Cardiac muscle cell (in vitro differentiated cells and primary cell): ENCODE measurements around the gene ARHGAP10. TPM values are rescaled to one million over a fixed set of nuclear protein-coding genes. Genes with fewer than 3 reads are reported as not detected.

Experiments used
- DNase-seq, 2 donors: peaks; one replicate each; pipeline versions ENCODE4 v3.0.0 to v3.0.0-alpha.2; 2010 to 2017; ENCODE audit warnings: low read depth in 1 of 2, low spot score in 1 of 2
- H3K27ac ChIP-seq: fragments of 200-600 bp; sonication (generic); 2 replicates; pipeline ENCODE4 v1.5.1; 2016
- H3K27me3 ChIP-seq: fragments of 200-600 bp; sonication (generic); 2 replicates; pipeline ENCODE4 v1.6.0; 2016; ENCODE audit warnings: control low read depth
- H3K36me3 ChIP-seq: fragments of 200-600 bp; sonication (generic); 2 replicates; pipeline ENCODE4 v1.5.1; 2016; ENCODE audit warnings: control low read depth
- H3K4me1 ChIP-seq: fragments of 200-600 bp; sonication (generic); 2 replicates; pipeline ENCODE4 v1.8.1; 2017; ENCODE audit warnings: low read depth, mild to moderate bottlenecking, mixed run types
- H3K4me3 ChIP-seq: fragments of 200-600 bp; sonication (generic); 2 replicates; pipeline ENCODE4 v1.5.1; 2016; ENCODE audit warnings: mild to moderate bottlenecking
- H3K9me3 ChIP-seq: fragments of 200-600 bp; sonication (generic); 2 replicates; pipeline ENCODE4 v1.5.1; 2017; ENCODE audit warnings: low read depth, mild to moderate bottlenecking, control low read depth
- polyA plus RNA-seq: library from polyadenylated mRNA; unstranded; fragments of >200 nt; fragmentation: Nextera tagmentation; extraction: Ambion mirVana; gene quantifications from 2 replicates; pipeline ENCODE4 v1.2.1, GENCODE V29; 2016
- total RNA-seq: library from RNA; depleted of rRNA; stranded (reverse); fragments of >200 nt; gene quantifications from 2 replicates; pipeline ENCODE4 v1.2.3, GENCODE V29; 2016
- TF ChIP-seq, protein P1 (sequence below): IDR thresholded peaks from 2 replicates; pipeline ENCODE4 v1.5.1; 2012; ENCODE audit warnings: low read depth, mild to moderate bottlenecking, low read length

ARHGAP10 gene
- total and polyA plus RNA-seq, 2 experiments from 2014 or later = 12.1 to 15.0 TPM

DNA sequence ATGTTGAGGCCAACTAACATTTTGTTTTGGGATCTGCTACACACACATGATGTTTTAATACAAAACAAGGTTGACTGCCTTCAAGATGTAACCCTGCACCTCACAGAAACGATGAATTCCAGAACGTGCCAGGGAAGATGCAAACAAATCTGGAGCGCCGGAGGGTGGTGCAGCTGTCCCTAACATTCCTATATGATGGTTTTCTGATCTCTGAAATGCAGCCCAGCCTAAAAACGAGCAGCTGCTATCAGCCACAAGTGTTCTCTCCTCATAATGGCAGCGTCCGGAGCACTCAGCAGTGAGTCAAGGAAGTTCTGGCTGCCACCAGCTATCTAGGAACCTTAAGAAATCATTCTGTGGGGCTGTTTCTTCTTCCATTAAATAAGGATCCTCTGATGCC, 376.9 kb downstream of the ARHGAP10 start:
- TF ChIP-seq, protein P1, sequence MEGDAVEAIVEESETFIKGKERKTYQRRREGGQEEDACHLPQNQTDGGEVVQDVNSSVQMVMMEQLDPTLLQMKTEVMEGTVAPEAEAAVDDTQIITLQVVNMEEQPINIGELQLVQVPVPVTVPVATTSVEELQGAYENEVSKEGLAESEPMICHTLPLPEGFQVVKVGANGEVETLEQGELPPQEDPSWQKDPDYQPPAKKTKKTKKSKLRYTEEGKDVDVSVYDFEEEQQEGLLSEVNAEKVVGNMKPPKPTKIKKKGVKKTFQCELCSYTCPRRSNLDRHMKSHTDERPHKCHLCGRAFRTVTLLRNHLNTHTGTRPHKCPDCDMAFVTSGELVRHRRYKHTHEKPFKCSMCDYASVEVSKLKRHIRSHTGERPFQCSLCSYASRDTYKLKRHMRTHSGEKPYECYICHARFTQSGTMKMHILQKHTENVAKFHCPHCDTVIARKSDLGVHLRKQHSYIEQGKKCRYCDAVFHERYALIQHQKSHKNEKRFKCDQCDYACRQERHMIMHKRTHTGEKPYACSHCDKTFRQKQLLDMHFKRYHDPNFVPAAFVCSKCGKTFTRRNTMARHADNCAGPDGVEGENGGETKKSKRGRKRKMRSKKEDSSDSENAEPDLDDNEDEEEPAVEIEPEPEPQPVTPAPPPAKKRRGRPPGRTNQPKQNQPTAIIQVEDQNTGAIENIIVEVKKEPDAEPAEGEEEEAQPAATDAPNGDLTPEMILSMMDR = no peak
- Histone ChIP-seq H3K36me3 (no peaks in the 10 kb centered on the region), H3K27ac (no peak overlapping the region), H3K4me3 (no peak overlapping the region), H3K9me3 (no peaks in the 10 kb centered on the region), H3K27me3 (no peaks in the 10 kb centered on the region), H3K4me1 (peaks cover 4% of the 10 kb centered on the region)
- DNase-seq = no peak

DNA sequence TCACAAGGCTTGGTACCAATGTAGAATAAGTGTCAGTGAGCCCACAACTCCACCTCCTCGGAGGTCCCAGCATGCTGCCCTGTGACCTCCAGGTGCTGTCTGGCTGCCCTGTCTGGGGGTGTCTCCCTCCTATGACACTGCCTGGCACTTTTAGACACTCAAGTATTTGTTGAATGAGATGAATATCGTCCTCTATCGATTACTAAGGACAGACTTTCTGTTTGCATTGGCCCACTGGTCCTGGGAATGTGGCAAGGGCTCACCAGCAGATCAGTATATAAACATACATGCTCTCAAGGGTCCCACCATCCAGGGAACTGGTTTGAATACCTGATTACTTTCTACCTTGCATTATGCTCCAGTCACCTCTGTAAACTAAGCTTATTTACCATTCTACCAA, 377.3 kb downstream of the ARHGAP10 start:
- Histone ChIP-seq H3K27ac (no peak overlapping the region), H3K27me3 (no peaks in the 10 kb centered on the region)

DNA sequence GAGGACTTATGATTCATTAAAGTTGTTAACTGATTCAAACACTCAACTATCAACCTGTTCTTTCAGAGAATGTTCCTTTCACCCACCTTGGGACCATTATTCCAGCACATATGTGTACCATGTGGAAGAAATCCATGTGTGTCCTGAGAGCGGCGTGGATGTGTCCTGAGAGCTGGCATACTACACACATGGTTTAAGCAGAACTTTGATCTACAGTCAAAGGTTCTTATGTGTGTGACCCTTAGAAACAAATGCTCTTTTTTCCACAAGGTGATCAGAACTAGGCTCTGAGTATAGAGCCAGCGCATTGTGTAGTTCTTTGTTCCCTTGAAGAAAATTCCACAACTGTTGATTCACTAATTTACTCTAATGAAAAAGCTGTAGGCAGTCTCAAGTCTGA, 378.3 kb downstream of the ARHGAP10 start:
- Histone ChIP-seq H3K27ac (no peak overlapping the region), H3K27me3 (no peaks in the 10 kb centered on the region), H3K4me3 (no peak overlapping the region), H3K36me3 (no peaks in the 10 kb centered on the region), H3K9me3 (no peaks in the 10 kb centered on the region), H3K4me1 (no peaks in the 10 kb centered on the region)
- TF ChIP-seq, protein P1 = no peak
- DNase-seq = no peak

More for the DNA sequence above, 377.3 kb downstream of the ARHGAP10 start:
- no peak for DNase-seq
- no peak overlapping the region for H3K4me3 ChIP-seq
- H3K9me3 ChIP-seq = no peaks in the 10 kb centered on the region
- H3K36me3 ChIP-seq = no peaks in the 10 kb centered on the region
- TF ChIP-seq, protein P1 = no peak
- no peaks in the 10 kb centered on the region for H3K4me1 ChIP-seq

DNA sequence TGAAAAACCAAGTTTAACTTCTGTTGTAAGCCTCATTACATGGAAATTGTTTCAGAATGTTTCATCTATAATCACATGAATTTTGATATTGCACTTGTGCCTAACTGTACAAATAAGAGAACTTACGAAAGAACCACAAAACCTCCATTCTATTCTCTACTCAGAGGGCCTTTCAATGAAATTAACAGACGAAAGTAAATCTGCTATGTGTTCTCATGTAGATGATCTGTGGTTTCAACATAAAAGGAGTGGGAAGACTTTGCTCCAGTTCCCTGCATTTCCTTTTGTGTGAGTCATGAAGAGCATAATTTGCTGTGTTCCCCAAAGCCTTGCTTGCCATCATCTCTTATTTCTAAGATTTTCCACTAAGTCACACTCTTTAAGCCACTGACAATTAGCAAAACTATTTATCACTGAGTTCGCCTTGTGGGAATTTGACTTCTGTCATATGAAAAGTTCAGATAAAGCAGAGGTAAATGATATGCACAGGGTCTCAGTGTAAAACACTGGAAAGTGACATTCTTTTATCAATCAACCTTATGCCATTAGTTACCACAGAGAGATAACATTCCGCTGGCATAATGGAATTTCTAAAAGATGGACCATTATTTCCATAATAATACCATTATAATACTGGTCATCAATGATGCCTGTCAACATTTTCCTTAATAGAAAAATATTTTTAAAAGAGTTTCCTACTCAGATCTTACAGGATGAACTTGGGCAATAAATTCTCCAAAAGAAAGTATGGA, 380.5 kb downstream of the ARHGAP10 start:
- Histone ChIP-seq H3K27me3 (no peaks in the 10 kb centered on the region), H3K9me3 (no peaks in the 10 kb centered on the region), H3K4me1 (no peaks in the 10 kb centered on the region), H3K4me3 (no peak overlapping the region), H3K36me3 (no peaks in the 10 kb centered on the region), H3K27ac (no peak overlapping the region)
- DNase-seq = peak in 1 of 2 donors; percentile 68
- TF ChIP-seq, protein P1 = no peak

DNA sequence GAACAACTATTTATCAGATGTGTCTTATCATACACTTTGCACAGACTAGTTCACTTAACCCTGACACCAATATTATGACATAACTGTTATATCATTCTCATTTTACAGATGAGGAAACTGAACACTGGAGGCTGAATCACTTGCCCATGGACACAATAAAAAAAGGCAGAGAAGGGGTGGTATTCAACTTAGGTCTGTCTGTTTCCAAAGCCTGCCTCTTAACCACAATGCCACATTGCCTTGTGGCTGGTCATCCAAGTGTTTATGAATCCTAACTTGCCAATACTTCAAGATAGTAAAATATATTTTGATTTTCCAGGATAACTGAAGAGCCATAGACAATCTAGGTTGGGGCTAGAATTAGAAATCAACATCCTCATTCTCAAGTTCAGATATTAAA, 382.5 kb downstream of the ARHGAP10 start:
- Histone ChIP-seq H3K4me1 (no peaks in the 10 kb centered on the region), H3K27me3 (no peaks in the 10 kb centered on the region), H3K4me3 (no peak overlapping the region), H3K36me3 (no peaks in the 10 kb centered on the region), H3K27ac (no peak overlapping the region), H3K9me3 (no peaks in the 10 kb centered on the region)
- no peak for DNase-seq
- TF ChIP-seq, protein P1 = no peak
